ENCODE data around the gene C1orf159. TPM values are rescaled to one million over a fixed set of nuclear protein-coding genes. Genes with fewer than 3 reads are reported as not detected.

The C1orf159 gene
- polyA plus RNA-seq, 1 donor from 2014 or later = 31.5 TPM

- H2AFZ ChIP-seq (ENCODE audit: low read depth, low read length) = no peak overlapping the region
- H3K9me2 ChIP-seq (ENCODE audit: insufficient read depth, low read length) = no peaks in the 10 kb centered on the region
- no peaks in the 10 kb centered on the region for H4K20me1 ChIP-seq (ENCODE audit: insufficient read depth)
- peaks cover 4% of the 10 kb centered on the region for H3K79me2 ChIP-seq (replicated peaks; ENCODE audit: insufficient read depth, low read length)
- H3K27me3 ChIP-seq (ENCODE audit: insufficient read depth, low read depth, low read length) = no peaks in the 10 kb centered on the region
- H3K36me3 ChIP-seq (ENCODE audit: insufficient read depth, low read length) = no peaks in the 10 kb centered on the region
- H3K27ac ChIP-seq (ENCODE audit: low read length) = no peak overlapping the region
- no peaks in the 10 kb centered on the region for H3K9me3 ChIP-seq (ENCODE audit: low read length)
- H3K4me2 ChIP-seq (ENCODE audit: low read length) = no peak overlapping the region
- no peak for TF ChIP-seq TAF1 (IDR thresholded peaks at IDR 0.05; ENCODE audit: low read depth)
- no peaks in the 10 kb centered on the region for H3F3A ChIP-seq (ENCODE audit: insufficient read depth, low read length, poor library complexity, severe bottlenecking)
- no peak overlapping the region for H3K9ac ChIP-seq (ENCODE audit: low read length)
- peak overlapping the region; percentile 66 for H3K4me3 ChIP-seq (ENCODE audit: low read length)
These were observed 77.2 kb downstream of the C1orf159 start for GRCh38 chr1:1038694-1039093.

GRCh38 chr1:1037366-1038327 lies 78.2 kb downstream of the C1orf159 start:
- Histone ChIP-seq H3K4me2 (ENCODE audit: low read length) (no peak overlapping the region), H3K4me3 (ENCODE audit: low read length) (no peak overlapping the region), H4K20me1 (ENCODE audit: insufficient read depth) (no peaks in the 10 kb centered on the region), H3K9me3 (ENCODE audit: low read length) (no peaks in the 10 kb centered on the region), H3K27me3 (ENCODE audit: insufficient read depth, low read depth, low read length) (no peaks in the 10 kb centered on the region), H3F3A (ENCODE audit: insufficient read depth, low read length, poor library complexity, severe bottlenecking) (no peaks in the 10 kb centered on the region), H3K79me2 (replicated peaks; ENCODE audit: insufficient read depth, low read length) (peaks cover 4% of the 10 kb centered on the region), H3K9me2 (ENCODE audit: insufficient read depth, low read length) (no peaks in the 10 kb centered on the region), H3K36me3 (ENCODE audit: insufficient read depth, low read length) (no peaks in the 10 kb centered on the region), H3K9ac (ENCODE audit: low read length) (no peak overlapping the region), H3K27ac (ENCODE audit: low read length) (no peak overlapping the region), H2AFZ (ENCODE audit: low read depth, low read length) (no peak overlapping the region)
- TF ChIP-seq EP300 (conservative IDR thresholded peaks at IDR 0.05; ENCODE audit: poor library complexity, severe bottlenecking) = no peak
- TF ChIP-seq RAD21 (conservative IDR thresholded peaks at IDR 0.05) = no peak
- TF ChIP-seq CTCF (IDR thresholded peaks at IDR 0.05; ENCODE audit: poor library complexity, severe bottlenecking) = no peak
- no peak for TF ChIP-seq SMC3 (conservative IDR thresholded peaks at IDR 0.05; ENCODE audit: poor library complexity)
- no peak for TF ChIP-seq MXI1 (conservative IDR thresholded peaks at IDR 0.05; ENCODE audit: poor library complexity, severe bottlenecking)
- no peak for TF ChIP-seq TAF1 (IDR thresholded peaks at IDR 0.05; ENCODE audit: low read depth)
- TF ChIP-seq POLR2AphosphoS5 (IDR thresholded peaks at IDR 0.05) = no peak
- TF ChIP-seq EZH2 (IDR thresholded peaks at IDR 0.05; ENCODE audit: borderline replicate concordance, insufficient read depth, low read length, poor library complexity, severe bottlenecking) = no peak
- TF ChIP-seq REST (IDR thresholded peaks at IDR 0.05; ENCODE audit: borderline replicate concordance) = no peak

Data from neural cell (in vitro differentiated cells).